HG03108 (cell line): Measurements from ENCODE around the gene MRPL38.
"Not testable (repeated sequence)": the region's sequence is repeated elsewhere in the genome, so short reads cannot be mapped to it uniquely, and the experiment has no call there.

Experiments used
- ATAC-seq: cut with Tn5 transposase; IDR thresholded peaks from one replicate; pipeline ENCODE4 v1.9.1; 2021; ENCODE audit warnings: moderate library complexity; ENCODE audit not compliant: unreplicated experiment

The MRPL38 gene

GRCh38 chr17:75876938-75877751 lies 27.5 kb downstream of the MRPL38 start:
- ATAC-seq: no peak

GRCh38 chr17:75876190-75876937 lies 28.3 kb downstream of the MRPL38 start:
- ATAC-seq: no peak

- ATAC-seq: no peak
These were observed 28.8 kb downstream of the MRPL38 start for GRCh38 chr17:75875940-75876189.

DNA sequence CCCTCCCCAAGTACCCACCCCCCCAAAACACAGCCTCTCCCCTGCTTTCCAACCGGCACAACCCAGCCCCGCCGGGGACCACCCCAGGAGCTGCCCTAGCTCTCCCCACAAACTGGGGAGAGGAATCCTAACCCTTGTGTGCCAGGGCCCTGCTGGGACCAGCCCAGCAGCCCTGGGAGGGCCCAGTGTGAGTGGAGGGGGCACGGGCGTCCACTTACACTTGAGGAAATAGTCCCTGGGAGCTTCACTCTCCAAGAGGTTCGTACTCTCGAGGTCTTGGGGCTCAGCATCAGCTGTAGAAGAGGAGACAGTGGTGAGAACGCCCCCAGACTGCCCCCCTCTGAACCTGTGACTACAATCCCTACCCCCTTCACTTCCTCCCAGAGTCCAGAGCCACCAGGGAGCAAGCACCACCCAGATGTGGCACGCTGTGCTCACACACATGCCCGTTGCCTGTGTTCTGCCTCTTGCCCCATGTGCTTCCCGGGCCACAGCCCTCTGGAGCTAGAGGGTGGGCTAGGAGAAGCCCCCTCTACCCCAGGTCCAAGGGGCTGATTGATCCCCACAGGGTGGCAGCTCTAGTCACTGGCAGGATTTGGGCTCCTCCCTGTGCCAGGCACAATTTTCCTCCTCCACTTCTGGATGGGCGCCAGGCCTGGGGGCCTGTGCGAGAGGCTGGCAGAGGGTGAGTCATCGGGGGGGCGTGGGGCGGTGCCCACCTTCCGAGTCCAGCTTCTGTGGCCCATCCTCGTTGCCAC lies 29.3 kb downstream of the MRPL38 start:
- no peak for ATAC-seq

DNA sequence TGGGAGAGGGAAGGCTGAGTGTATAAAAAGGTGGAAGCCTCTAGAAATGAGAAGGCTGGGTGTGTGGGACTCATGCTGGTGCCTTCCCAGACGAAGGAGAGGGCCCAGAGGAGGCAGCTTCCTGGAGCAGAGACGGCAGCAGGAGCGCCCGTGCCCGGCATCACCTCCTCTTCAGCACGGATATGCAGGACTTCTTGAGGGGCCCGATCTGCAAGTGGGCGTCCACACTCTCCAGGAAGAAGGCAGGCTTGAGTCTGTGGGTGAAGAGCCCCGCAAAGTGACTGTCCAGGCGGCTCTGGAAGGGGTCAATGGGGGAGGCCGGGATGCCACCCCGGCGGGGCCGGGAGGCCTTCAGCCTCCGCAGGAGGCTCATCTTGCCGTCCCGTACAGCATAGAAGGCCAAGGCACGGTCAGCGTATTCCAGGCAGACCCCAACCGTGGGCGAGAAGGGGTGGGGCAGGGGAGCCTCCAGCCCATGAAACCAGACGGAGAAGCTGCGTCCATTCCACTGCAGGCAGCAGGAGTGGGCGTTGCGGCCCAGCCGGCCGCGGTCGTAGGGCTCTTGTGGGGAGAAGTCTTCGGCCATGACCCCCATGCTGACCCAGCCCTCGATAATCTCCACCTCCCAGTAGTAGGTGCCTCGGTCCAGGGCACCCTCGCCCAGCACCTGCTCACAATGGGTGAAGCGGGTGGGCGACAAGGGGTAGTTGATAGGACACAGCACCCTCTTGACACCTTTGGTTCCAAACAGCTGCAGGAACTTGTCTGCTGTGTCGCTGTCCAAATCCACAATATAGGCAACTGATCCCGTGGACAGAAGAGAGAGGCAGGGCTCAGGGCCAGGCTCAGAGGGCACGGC lies 30.1 kb downstream of the MRPL38 start:
- no peak for ATAC-seq

- ATAC-seq: no peak
These were observed 30.9 kb downstream of the MRPL38 start for GRCh38 chr17:75873587-75874322.

GRCh38 chr17:75872434-75873351 lies 32.0 kb downstream of the MRPL38 start:
- ATAC-seq: no peak

DNA sequence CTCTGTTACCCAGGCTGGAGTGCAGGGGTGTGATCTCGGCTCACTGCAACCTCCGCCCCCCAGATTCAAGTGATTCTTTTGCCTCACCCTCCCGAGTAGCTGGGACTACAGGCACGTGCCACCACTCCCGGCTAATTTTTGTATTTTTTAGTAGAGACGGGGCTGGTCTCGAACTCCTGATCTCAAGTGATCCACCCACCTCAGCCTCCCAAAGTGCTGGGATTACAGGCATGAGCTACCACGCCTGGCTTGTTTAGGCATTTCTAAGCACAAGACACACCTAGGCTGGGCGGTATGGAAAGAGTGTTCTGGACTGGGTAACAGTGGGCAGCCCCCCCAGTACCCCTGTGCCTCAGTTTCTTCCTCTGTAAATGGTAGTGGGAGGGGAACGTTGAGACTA lies 34.5 kb downstream of the MRPL38 start:
- ATAC-seq: not testable (repeated sequence)

DNA sequence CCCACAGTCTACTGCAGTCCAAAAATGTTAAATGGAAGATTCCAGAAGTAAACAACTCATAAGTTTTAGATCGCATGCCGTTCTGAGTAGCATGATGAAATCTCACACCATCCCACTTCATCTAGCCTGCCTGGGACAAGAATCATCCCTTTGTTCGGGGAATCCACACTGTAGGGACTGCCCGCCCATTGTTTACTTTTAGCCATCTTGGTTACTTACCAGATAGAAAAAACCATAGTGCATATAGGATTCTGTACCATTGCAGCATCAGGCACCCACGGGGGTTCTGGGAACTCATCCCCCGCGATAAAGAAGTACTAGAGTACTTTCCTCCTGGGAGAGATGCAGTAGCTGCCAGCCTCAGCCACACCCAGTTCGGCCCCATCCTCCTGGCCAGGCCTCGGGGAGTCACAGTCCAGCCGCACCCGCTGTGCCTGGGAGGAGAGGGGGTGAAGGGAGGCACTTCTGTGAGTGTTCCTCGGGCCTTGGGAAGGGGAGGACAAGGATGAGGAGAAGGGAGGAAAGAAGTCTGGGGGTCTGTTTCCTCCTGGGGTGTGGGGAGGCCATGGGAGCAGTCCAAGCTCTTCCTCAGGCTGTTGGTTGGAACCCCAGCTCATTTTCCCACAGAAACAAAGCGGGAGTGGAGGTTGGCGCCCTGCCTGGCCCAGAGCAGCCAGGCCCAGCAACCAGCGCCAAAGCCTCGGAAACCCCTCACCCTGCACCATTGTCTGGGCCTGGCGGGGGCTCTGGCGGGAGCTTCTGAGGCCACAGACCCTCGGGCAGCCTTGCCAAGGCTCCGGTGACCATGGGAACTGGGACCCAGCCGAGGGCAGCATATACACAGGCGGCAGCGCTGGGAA lies 35.2 kb downstream of the MRPL38 start:
- no peak for ATAC-seq

GRCh38 chr17:75868730-75869281 lies 35.9 kb downstream of the MRPL38 start:
- ATAC-seq: not testable (repeated sequence)

GRCh38 chr17:75865404-75866188 lies 39.1 kb downstream of the MRPL38 start:
- not testable (repeated sequence) for ATAC-seq

GRCh38 chr17:75864887-75865286 lies 39.8 kb downstream of the MRPL38 start:
- ATAC-seq: peak; percentile 4

- peak; percentile 83 for ATAC-seq
These were observed 40.2 kb downstream of the MRPL38 start for GRCh38 chr17:75864448-75864871.

DNA sequence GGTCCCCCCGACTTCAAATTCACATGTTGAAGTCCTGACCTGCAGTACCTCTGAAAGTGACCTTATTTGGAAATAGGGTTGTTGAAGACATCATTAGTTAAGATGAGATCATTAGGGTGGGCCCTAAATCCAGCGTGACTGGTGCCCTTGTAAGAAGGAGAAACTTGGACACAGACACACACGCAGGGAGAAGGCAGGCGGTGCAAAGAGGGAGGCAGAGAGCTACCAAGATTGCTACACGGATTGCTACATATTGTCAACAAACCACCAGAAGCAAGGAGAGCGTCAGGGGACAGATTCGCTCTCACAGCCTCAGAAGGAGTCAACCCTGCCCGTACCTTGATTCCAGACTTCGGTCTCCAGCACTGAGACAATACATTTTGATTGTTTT lies 42.8 kb downstream of the MRPL38 start:
- ATAC-seq: no peak

GRCh38 chr17:75859358-75859757 lies 45.3 kb downstream of the MRPL38 start:
- ATAC-seq: not testable (repeated sequence)

DNA sequence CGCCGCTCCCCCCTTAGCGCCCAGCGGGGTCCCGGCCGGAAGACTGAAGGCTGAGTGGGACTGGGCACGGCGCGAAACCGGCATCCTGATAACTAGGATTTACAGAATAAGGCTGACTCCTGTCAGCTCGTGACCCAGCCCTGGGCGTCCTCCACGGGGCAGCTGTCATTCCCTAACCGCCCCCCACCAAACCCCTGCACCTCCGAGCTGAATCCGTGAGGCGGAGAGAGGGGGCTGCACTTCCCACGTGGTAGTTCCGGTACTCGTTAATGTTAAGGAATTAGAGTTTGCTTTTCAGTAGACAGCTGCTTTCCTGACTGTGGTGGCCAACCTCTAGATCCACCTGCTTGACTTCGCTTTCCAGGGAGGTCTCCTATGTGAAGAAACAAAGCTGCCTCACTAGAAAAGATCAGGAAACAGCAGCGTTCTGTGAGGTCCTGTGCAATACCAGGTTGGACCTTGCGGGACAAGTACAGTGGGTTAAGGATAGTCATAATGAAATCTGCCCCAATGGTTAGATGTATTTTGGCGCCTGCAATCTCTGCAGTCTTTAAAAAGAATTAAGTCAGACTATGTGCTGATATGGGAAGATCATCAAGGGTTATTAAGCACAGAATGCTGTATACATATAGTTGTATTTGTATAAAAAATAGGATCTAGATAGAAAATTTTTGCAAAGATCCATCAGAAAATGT lies 48.5 kb downstream of the MRPL38 start:
- no peak for ATAC-seq
